IPS-15b (cell line): ENCODE results near the gene ZNF280B.

Source experiments
- H3K27me3 ChIP-seq: one replicate; pipeline ENCODE4 v1.6.1; 2013; ENCODE audit warnings: low read length; ENCODE audit not compliant: control insufficient read depth, insufficient read depth
- H3K36me3 ChIP-seq: one replicate; pipeline ENCODE4 v1.6.1; 2013; ENCODE audit warnings: low read length; ENCODE audit not compliant: control insufficient read depth, insufficient read depth
- H3K4me1 ChIP-seq: one replicate; pipeline ENCODE4 v1.6.1; 2013; ENCODE audit warnings: mild to moderate bottlenecking, low read length; ENCODE audit not compliant: control insufficient read depth, insufficient read depth
- H3K4me3 ChIP-seq: one replicate; pipeline ENCODE4 v1.5.1; 2013; ENCODE audit warnings: low read depth, low read length
- H3K9ac ChIP-seq: one replicate; pipeline ENCODE4 v1.6.1; 2013; ENCODE audit warnings: low read depth, mild to moderate bottlenecking, low read length
- H3K9me3 ChIP-seq: one replicate; pipeline ENCODE4 v1.6.1; 2013; ENCODE audit warnings: mild to moderate bottlenecking, low read length; ENCODE audit not compliant: control insufficient read depth, insufficient read depth

ZNF280B gene

DNA sequence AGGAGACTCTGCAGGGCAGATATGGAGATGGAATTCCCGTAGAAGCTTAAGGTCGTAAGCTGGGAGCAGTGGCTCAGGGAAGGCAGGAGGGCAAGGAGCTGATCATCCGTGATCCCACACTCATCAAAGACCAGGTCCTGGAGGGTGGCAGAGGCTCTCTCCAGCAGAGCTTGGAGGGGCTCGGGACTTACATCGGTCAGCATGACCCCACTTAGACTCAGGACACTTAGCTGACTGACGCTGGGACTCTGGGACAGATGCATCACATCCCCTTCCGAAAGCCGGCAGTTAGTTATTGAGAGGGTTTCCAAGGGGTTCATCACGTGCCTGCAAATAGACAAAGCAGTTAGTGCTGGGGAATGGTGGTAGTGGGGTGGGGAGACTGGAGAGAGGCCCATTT, 39.8 kb upstream of the ZNF280B start:
- H3K9me3 ChIP-seq, result no peaks in the 10 kb centered on the region
- no peak overlapping the region for H3K4me3 ChIP-seq
- no peak overlapping the region for H3K9ac ChIP-seq
- no peaks in the 10 kb centered on the region for H3K36me3 ChIP-seq
- H3K4me1 ChIP-seq, result no peaks in the 10 kb centered on the region
- peaks cover 81% of the 10 kb centered on the region for H3K27me3 ChIP-seq

DNA sequence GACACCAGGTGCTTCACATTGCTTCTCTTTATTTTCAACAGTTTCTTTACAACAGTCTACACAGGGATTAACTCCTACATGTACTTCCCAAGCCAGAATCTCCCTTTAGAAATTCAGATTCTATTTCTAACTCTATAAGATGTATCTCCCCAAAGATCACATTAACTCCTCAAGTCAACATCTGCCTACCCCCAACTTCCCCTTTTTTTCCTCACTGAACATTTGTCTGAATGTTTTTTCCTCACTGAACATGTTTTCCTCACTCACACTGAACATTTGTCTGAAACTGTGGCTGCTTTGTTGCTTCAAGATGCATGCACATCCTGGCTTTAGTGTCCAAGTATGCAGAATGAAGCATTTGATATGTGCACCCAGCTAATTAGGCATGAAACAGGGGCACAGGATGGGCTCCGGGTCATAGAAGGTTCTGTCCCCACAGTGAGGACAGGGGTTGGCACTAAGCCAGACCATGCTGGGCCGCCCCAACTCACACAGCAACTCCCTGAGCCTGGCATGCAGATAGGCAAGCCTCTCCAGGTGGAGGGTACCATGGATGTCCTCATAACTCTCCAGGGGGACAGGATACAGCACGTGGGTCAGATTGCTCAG, 39.3 kb upstream of the ZNF280B start:
- Histone ChIP-seq H3K36me3 (no peaks in the 10 kb centered on the region), H3K9ac (no peak overlapping the region), H3K9me3 (no peaks in the 10 kb centered on the region)

DNA sequence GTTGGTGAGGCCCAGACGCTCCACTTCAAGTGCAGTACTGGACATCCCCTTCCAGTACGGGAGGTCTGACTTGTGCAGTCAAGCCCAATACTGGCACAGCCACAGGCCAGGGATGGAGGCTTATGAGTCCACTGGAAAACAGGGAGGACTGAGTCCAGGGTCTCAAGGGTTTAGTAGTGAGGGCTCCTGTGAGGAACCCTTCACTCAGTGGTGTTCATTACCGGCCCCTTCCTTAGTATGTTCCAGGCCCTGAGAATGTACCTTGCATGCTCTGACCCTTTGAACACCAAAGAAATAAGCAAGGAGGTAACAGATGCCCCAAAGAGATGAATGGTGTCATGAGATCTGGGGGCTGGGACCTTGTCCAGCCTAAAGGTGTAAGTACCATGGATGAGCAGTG, 38.7 kb upstream of the ZNF280B start:
- Histone ChIP-seq H3K27me3 (peaks cover 80% of the 10 kb centered on the region), H3K36me3 (no peaks in the 10 kb centered on the region), H3K4me1 (no peaks in the 10 kb centered on the region), H3K9me3 (no peaks in the 10 kb centered on the region), H3K9ac (no peak overlapping the region), H3K4me3 (no peak overlapping the region)

More for the DNA sequence above, 39.3 kb upstream of the ZNF280B start:
- peaks cover 80% of the 10 kb centered on the region for H3K27me3 ChIP-seq
- H3K4me1 ChIP-seq, result no peaks in the 10 kb centered on the region
- no peak overlapping the region for H3K4me3 ChIP-seq

DNA sequence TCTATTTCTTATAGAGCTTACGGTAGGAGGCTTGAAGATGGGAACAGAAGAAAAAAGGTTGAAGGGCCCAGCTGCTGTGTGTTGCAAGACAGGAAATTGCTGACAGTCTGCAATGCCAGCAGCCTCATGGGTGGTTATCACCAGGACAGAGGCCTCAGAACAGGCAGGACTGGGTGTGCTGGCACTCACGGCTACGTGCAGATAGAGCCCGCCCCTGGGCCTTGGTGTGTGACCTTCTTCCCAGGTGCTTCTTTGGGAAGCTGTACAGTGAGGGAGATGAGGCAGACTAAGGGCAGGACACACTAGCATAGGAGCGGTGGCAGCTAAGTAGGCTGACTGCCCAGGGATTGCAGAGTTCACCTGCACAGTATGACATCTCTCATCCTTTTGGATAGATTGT, 37.9 kb upstream of the ZNF280B start:
- Histone ChIP-seq H3K4me1 (no peaks in the 10 kb centered on the region), H3K4me3 (no peak overlapping the region), H3K36me3 (no peaks in the 10 kb centered on the region), H3K9ac (no peak overlapping the region), H3K9me3 (no peaks in the 10 kb centered on the region), H3K27me3 (peaks cover 83% of the 10 kb centered on the region)

DNA sequence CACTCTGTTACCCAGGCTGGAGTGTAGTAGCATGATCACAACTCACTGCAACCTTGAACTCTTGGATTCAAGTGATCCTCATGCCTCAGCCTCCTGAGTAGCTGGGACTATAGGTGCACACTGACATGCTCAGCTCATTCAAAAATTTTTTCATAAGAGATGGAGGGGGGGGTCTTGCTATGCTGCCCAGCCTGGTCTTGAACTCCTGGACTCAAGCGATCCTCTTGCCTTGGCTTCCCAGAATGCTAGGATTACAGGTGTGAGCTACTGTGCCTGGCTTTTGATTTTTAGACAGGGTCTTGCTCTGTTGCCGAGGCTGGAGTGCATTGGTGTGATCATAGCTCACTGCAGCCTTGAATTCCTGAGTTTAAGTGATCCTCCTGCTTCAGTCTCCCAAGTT, 36.5 kb upstream of the ZNF280B start:
- H3K27me3 ChIP-seq, result peaks cover 72% of the 10 kb centered on the region
- no peaks in the 10 kb centered on the region for H3K9me3 ChIP-seq
- H3K9ac ChIP-seq, result no peak overlapping the region
- no peaks in the 10 kb centered on the region for H3K4me1 ChIP-seq
- no peaks in the 10 kb centered on the region for H3K36me3 ChIP-seq
- no peak overlapping the region for H3K4me3 ChIP-seq

DNA sequence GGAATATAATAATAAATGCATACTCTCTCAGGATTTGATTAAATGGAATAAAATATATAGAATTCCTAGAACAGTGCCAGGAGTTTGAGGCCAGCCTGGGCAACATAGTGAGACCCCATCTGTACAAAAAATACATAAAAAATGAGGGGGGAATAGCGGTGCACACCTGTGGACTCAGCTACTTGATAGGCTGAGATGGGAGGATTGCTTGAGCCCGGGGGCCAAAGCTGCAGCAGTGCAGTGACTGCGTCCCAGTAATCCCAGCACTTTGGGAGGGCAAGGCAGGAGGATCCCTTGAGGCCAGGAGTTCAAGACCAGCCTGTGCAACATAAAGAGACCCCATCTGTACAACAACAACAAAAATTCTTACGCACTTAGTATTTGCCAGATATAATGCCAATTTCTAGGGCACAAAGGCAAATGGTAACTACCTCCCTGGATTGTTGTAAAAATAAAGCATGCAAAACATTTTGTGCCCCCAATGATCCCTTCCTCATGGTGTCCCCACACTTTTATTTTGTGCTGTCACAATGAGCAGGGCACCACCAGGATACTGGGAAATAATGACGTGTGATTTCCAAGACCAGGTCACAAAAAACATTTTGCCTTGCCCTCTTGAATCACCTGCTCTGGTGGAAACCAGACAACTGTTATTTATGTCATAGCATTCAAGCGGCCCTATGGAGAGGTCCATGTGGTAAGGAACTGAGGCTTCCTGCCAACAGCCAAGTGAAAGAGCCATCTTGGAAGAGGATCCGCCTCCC, 29.9 kb upstream of the ZNF280B start:
- H3K9me3 ChIP-seq, result no peaks in the 10 kb centered on the region
- no peak overlapping the region for H3K9ac ChIP-seq
- no peak overlapping the region for H3K4me3 ChIP-seq
- no peaks in the 10 kb centered on the region for H3K36me3 ChIP-seq
- H3K4me1 ChIP-seq, result no peaks in the 10 kb centered on the region
- peaks cover 62% of the 10 kb centered on the region for H3K27me3 ChIP-seq

DNA sequence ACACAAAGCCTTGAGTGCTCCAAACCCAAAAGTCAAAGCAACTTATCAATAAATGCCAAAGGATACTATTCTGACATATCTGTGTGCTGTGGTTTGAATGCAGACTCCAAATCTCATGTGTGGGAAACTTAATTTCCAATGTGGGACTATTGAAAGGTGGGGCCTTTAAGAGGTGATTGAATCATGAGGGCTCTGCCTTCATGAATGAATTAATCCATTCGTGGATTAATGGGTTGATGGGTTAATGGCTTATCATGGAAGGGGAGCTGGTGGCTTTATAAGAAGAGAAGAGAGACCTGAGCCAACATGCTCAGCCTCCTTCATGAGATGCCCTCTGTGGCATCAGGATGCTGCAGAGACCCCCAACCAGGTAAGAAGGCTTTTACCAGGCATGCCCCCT, 28.4 kb upstream of the ZNF280B start:
- peaks cover 54% of the 10 kb centered on the region for H3K27me3 ChIP-seq
- H3K9me3 ChIP-seq, result no peaks in the 10 kb centered on the region
- H3K4me1 ChIP-seq, result no peaks in the 10 kb centered on the region
- H3K36me3 ChIP-seq, result no peaks in the 10 kb centered on the region
- no peak overlapping the region for H3K4me3 ChIP-seq
- H3K9ac ChIP-seq, result no peak overlapping the region

DNA sequence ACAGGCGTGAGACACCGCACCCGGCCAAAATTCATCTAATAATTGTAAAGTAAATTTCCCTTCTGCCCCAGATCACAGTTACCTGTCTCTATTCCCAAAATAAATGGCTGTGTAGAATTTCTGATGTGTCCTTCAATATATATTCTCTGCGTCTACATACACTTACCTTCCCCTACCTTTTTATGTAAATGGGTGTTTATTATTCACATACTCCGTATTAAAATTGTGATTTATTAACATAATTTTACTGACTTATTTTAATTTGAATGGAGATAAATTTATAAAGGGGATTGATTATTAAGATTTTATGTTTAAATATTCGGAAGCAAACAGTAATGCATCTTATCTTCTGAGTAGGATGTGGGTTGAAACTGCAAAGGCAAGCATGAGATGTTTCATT, 28.0 kb upstream of the ZNF280B start:
- Histone ChIP-seq H3K4me1 (no peaks in the 10 kb centered on the region), H3K27me3 (peaks cover 52% of the 10 kb centered on the region), H3K4me3 (no peak overlapping the region), H3K36me3 (no peaks in the 10 kb centered on the region), H3K9me3 (no peaks in the 10 kb centered on the region), H3K9ac (no peak overlapping the region)

DNA sequence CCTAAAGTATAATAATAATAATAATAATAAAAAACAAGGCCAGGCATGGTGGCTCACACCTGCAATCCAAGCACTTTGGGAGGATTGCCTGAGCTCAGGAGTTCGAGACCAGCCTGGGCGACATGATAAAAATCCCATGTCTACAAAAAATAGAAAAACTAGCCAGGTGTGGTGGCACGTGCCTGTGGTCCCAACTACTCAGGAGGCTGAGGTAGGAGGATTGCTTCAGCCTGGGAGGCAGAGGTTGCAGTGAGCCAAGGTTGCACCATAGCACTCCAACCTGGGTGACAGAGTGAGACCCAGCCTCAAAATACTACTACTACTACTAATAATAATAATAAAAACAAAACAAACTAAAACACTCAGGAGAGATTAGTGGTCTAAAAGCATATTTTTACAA, 27.1 kb upstream of the ZNF280B start:
- H3K36me3 ChIP-seq, result no peaks in the 10 kb centered on the region
- H3K4me1 ChIP-seq, result no peaks in the 10 kb centered on the region
- no peak overlapping the region for H3K9ac ChIP-seq
- H3K9me3 ChIP-seq, result no peaks in the 10 kb centered on the region
- no peak overlapping the region for H3K4me3 ChIP-seq
- H3K27me3 ChIP-seq, result peaks cover 55% of the 10 kb centered on the region

DNA sequence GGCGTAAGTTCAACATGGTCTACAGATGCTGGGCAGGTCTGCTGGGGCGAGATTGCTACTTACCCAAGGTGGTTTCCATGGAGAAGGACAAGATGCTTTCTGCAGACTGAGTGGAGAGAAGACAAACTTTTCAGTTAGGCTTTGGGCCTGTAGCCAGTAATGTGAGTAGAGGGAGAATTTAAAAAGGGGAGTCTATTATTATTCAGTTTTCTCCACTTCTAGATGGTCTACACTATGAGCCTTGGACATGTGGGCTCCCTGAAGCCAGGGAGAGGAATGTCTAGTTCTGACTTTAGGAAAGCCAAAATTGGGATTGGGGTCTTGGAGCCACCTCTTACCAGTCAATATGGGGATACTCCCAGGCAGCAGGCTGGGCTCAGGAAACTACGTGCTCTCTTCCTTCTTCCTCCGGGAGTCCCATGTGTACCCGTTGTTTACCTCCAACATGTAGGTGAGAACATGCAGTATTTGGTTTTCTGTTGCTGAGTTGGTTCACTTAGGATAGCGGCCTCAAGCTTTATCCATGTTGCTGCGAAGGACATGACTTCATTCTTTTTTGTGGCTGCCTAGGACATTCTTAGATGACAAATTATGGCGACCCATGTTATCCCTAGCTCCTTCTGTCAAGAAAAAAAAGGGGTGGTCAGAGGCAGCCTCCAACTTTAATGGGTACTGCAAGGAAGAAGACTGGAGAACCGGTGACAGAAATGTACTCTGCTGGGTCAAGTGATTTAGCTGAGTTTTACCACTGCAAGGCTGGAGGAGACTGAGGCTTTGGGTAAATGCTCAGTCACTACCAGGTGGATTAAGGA, 26.3 kb upstream of the ZNF280B start:
- H3K36me3 ChIP-seq, result no peaks in the 10 kb centered on the region

DNA sequence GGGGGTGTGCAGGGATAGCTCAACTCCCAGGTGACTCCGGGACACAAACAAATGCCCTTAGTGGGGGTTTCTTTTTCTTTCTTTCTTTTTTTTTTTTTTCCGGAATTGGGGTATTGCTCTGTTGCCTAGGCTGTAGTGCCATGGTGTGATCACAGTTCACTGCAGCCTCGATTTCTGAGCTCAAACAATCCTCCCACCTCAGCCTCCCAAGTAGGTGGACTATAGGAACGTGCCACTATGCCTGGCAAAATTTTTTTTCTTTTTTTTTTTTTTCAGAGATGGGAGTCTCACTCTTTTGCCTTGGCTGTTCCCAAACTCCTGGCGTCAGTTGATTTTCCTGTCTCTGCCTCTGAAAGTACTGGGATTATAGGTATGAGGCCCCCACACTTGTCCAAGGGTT, 25.3 kb upstream of the ZNF280B start:
- Histone ChIP-seq H3K4me3 (no peak overlapping the region), H3K36me3 (no peaks in the 10 kb centered on the region), H3K27me3 (peaks cover 49% of the 10 kb centered on the region), H3K9me3 (no peaks in the 10 kb centered on the region), H3K9ac (no peak overlapping the region), H3K4me1 (no peaks in the 10 kb centered on the region)

More for the DNA sequence above, 26.3 kb upstream of the ZNF280B start:
- Histone ChIP-seq H3K27me3 (peaks cover 49% of the 10 kb centered on the region), H3K9me3 (no peaks in the 10 kb centered on the region), H3K9ac (no peak overlapping the region), H3K4me1 (no peaks in the 10 kb centered on the region), H3K4me3 (no peak overlapping the region)

DNA sequence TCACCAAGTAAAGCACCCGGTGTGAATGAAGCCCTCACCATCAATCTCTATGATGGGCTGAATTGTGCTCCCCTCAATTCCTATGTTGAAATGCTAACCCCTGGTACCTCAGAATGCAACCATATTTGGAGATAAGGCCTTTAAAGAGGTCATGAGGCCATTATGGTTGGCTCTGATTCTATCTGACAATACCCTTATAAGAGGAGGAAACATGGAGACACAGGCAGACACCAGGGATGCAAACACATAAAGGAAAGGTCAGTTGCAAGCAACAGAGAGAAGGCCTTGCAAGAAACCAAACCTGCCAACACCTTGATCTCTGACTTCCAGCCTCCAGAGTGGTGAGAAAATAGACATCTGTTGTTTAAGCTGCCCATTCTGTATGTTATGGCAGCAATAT, 24.9 kb upstream of the ZNF280B start:
- no peaks in the 10 kb centered on the region for H3K36me3 ChIP-seq
- H3K9ac ChIP-seq, result no peak overlapping the region

More for the DNA sequence above, 24.9 kb upstream of the ZNF280B start:
- H3K4me1 ChIP-seq, result no peaks in the 10 kb centered on the region
- H3K4me3 ChIP-seq, result no peak overlapping the region
- H3K9me3 ChIP-seq, result no peaks in the 10 kb centered on the region
- H3K27me3 ChIP-seq, result peaks cover 49% of the 10 kb centered on the region
